ENCODE results near the gene CEP43.

CEP43 gene, protein sequence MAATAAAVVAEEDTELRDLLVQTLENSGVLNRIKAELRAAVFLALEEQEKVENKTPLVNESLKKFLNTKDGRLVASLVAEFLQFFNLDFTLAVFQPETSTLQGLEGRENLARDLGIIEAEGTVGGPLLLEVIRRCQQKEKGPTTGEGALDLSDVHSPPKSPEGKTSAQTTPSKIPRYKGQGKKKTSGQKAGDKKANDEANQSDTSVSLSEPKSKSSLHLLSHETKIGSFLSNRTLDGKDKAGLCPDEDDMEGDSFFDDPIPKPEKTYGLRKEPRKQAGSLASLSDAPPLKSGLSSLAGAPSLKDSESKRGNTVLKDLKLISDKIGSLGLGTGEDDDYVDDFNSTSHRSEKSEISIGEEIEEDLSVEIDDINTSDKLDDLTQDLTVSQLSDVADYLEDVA

DNA sequence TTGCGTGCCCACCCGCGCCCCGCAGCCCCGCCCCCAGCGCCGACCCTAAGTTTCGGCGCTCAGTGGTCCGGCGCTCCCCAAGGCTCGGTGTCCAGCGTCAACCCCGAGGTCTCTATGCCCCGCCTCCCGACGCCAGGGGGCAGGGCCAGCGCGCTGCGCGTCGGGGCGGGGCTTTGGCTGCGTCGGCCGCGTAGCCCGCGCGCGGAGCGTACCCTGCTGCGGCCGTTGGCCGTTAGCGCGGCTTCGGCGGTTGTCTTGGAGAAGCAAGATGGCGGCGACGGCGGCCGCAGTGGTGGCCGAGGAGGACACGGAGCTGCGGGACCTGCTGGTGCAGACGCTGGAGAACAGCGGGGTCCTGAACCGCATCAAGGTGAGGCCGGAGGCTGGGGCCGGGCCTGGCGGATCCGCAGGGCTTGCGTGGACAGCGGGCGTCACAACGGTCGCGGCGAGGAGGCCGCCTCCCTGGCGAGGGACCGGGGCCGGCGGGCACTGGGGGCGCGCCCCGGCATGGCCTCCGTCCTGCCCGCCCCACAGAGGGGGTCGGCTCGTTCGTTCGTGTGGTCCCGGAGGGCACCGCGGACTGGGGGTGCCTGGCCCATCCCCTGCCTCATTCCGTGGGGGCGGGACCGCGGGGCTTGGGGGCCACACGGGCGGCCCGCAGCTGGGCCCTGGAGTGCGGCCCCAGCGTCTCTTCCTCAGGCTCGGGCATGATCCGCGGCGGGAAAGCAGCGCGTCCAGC, at the start of gene CEP43:
TSS of gene CEP43 (plus strand) at position 253 of the 739 bp plus-strand sequence. CDS start at position 269, 16 bp downstream.
- peak; percentile 99 for DNase-seq

DNA sequence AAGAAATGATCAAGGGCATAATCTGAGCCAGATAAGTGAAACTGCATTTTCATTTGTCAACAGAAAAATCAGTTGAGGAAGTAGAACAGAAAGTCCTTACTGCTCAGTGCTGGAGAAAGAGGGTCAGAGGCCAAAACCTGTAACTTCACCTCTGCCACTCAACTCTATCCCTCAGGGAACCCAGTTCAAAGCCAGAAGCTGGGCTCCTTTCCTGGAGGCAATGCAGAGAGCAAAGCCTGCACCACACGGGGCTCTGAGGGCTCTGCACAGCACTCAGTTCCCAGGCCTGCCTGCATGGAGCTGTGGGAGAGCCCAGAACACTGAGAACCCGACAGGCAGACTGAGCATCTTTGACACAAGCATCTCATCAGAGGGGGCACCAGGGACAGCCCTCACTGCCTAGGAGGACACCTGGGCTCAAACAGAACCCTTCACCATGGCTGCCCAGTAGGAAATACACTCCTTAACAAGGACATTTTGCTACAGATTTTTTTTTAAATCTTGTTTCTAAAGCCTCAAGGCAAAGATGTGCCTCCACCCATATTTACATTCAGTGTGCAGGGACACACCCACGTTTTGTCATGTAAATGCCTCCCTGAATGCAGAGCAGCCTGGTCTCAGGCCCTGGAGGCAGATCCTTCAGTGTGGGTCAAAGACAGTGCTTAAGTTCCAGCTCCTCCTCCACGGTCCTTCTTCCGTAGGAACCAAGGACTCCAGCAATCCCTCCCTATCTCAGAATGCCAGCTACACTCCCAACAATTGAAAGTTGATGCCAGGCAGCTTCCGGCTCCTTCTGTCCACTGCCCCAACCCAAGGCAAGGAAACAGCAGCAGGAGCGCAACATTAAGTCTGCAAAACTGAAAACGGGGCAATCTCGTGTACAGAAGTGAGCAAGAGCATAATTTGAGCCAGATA, 49.4 kb upstream of the CEP43 start:
- no peak for DNase-seq

DNA sequence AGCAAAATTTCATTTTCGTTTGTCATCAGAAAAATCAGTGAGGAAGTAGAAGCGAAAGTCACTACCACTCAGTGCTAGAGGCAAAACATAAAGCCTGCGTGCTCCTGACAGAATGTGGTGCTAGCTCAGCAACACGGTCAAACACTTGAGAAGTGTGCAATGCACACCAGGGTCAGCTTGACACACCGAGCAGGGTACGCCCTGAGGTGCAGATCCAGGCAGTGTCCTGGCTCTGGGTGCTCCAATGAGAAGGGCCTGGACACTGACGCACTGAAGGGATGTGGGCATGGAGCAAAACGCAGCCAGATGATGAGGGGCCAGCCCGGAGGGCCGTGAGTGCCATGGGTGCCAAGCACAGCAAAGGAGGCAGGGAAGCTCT, 48.8 kb upstream of the CEP43 start:
- no peak for DNase-seq

DNA sequence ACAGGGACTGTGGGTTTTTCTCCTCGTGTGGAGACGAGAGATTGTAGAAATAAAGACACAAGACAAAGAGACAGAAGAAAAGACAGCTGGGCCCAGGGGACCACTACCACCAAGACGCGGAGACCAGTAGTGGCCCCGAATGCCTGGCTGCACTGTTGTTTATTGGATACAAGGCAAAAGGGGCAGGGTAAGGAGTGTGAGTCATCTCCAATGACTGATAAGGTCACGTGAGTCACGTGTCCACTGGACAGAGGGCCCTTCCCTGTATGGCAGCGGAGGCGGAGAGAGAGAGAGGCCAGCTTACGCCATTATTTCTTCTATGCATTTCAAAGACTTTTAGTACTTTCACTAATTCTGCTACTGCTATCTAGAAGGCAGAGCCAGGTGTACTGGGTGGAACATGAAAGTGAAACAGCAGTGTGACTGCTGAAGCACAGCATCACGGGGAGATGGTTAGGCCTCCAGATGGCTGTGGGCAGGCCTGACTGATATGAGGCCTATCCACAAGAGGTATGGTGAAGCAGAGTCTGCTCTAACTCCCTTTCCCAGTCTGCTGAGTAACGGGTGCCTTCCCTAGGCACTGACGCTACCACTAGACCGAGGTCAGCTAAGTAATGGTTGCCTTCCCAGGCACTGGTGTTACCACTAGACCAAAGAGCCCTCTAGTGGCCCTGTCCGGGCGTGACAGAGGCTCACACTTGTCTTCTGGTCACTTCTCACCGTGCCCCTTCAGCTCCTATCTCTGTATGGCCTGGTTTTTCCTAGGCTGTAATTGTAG, 48.1 kb upstream of the CEP43 start:
- DNase-seq: peak; percentile 68

DNA sequence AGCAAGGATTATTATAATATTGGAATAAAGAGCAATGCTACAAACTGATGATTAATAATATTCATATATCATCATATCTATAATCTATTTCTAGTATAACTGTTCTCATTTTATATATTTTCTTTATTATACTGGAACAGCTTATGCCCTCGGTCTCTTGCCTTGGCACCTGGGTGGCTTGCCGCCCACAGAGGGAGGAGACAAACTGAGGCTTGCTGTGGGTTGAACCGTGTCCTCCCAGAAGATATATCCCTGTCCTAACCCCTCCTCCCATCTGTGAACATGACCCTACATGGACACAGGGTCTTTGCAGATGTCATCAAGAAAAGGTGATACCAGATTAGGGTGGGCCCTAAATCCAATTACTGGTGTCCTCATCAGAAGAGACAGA, 47.5 kb upstream of the CEP43 start:
- no peak for DNase-seq

DNA sequence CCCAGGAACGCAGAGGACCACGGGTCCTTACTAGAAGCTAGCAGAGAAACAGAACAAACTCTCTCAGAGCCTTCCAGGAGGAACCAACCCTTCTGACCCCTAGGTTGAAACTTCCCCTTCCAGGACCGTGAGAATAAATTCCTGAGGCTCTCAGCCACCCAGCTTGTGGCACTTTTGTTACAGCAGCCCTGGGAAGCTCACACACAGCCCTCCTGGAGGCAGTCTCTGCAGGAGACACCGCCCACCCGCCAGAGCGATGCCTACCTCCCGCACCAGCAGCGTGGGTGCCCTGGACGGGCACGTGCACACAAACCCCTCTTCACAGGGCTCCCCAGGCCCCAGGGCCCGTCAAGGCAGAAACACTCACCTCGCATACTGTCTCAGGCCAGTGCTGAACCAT, 47.1 kb upstream of the CEP43 start:
- DNase-seq: no peak

DNA sequence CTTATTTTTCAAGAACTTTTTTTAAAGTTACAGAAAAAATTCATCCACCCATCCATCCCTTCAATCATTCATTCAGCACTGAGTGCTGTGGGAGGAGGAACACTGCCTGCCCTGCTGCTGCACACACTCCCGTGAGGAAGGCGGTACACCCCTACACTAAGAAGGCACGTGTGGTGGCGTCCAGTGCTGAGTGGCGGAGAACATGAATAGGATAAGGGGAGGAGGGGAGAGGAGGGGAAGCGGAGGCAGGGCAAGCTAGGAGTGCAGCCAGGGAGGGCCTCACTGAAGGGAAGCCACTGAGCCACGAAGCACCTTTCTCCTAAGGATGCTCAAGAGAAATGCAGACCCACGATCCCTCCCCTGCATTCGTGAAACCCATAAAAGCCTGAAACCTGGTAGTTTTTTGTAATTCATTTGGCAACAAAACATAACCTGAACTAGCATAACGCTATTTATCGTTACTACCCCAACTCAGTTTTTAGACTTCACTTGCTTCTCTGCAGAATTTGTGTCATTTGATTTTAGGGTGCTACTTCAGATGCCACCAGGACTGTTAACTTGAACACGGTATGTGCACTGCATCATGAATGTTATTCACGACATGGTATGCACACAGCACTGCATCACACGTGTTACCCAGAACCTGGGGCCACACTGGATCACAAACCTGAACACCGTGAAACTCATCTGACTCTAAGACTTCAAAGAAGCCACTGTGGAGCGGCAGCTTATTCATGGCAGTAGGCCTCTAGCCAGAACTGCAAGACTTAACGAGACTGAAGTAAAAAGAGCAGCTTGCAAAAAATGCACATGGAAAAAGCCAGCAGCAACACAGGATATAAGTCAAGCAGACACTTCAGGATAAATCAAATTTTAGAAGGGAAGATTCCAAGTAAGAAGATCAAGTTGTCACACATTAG, 46.4 kb upstream of the CEP43 start:
- DNase-seq: no peak

DNA sequence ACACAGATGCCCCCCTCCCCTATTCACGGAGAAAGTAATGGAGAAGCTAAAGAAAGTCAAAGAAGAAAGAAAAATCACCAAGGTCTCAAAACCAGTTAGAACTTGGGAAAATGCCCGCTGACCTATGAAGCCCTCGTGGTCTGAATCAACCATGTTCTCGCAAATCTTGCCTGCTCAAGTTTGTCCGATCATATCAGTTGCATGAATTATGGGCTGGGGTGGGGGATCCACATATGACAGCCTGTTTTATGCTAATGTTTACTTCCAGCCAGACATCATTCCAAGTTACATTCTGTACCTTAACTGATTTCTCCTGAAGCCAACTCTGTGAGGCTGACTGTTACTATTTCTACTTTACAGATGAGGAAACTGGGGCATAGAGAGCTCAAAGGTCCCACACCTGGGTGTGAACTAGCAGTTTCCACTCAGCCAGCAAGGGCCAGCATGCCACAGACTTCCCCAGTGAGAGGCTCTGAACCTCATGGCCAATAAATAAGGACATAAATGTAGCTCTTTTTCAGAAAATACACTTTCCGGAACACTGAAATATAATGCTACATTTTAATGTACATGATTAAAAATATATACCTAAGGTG, 45.0 kb upstream of the CEP43 start:
- DNase-seq: no peak

DNA sequence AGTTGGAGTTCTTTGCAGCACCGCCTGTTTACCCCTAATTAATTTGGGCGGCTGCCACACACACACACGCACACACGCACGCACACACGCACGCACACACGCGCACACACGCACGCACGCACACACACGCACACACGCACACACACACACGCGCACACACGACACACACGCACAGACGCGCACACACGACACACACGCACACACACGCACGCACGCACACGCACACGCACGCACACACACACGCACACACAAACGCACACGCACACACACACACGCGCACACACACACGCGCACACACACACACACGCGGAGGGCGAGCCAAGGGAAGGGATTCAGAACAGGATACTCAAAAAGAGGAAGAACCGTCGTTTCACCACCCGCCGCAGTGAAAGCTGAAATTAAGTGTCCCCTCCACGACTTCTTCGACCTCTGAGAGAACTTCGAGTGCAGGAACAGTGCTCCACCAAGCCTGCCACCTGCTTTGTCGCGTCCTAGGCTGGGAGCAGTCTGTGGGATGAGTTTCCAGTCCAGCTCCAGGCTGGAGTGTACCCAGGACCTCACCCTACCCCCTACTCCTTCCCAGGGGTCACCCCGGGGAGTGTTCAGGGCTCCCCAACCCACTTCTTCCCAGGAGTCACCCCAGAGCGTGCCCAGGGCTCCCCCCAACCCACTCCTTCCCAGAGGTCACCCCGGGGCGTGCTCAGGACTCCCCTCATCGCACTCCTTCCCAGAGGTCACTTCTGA, 43.9 kb upstream of the CEP43 start:
- no peak for DNase-seq

DNA sequence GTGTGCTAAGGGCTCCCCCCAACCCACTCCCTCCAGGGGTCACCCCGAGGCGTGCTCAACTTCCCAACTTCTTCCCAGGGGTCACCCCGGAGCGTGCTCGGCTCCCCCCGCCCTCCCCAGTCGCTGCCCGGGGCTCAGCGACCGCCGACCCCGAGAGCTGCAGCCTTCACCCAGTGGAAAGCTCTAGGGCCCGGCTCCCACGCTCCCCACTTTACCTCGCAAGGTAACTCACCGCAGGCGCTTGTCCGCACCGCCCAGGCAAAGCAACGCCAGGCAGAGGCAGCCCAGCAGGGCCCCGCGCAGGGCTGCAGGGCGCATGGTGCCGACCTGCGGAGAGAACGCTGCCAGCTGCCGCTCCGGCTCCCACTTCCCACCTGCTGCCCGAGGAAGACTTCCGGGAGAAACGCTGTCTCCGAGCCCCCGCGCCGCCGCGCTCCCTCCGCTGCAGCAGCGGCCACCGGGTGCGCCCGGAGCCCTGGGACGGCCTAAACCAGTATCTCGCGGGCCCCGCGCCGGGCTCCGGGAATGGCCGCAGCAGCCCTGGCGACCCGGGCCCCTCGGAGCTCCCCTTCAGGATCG, 43.2 kb upstream of the CEP43 start:
- DNase-seq: peak; percentile 66

DNA sequence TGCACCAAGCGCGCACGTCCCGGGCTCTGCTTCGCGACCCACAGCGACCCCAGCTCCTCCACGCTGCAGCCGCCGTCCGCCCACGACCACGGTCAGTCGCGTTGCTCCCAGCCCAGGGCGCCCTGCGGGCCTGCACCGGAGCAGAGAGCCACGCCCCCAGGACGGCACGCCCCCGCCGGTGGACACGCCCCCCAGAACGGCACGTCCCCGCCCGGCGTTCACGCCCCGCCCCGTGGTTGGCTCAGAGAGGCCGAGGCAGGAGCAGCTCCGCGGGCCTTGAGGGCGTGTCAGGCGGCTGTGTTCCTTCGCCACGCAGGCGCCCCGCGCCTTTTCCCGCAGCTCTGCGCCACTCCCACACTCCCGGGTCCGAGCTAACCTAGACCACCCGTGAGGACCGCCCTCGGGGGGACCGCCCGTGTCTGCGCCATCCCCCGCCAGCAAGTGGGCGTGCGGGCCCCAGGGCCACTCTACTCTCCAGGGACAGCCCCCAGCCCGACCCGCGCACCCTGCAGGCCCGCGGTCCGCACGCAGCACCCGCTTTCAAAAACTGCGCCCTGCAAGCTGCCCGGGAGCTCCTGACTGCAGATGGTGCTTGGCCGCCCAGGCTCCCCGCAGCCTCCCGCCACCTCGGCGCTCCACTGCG, 42.6 kb upstream of the CEP43 start, which contains the start of gene RNASET2:
TSS of gene RNASET2 (minus strand) at position 107 of the 643 bp plus-strand sequence. CDS start 368 bp downstream, outside the sequence.
- peak; percentile 96 for DNase-seq

DNA sequence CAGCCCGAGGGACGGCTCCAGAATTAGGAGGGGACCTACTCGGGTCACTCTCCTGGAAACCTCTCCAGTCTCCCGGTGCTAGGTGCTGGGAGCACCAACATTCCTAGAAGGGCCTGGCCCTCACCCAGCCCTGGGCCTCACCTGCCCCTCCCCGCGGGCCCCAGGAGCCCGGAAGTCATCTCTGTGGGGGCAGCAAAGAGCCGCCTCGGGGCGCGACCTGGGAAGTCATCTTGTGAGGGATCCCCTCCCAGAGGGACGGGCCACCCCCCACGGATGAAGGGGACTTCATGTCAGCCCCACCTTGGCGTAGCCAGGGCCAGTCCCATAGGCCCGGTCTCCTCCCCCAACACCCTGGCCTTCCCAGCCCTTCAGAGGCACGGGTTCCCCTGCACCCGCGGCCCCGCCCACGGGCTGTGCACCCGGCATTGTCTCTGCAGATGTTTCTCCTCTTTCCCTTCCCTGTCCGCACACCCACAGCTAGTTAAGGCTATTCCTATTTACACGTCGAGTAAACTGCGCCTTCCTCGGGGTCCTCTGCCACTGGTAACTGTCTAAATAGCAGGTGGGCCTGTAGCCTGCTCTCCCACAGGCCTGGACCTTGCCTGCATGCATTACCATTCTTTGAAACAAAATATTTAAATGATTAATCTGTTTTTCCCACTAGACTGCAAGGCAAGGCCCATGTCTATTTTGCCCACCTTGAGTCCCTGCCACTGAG, 42.0 kb upstream of the CEP43 start:
- peak; percentile 79 for DNase-seq

DNA sequence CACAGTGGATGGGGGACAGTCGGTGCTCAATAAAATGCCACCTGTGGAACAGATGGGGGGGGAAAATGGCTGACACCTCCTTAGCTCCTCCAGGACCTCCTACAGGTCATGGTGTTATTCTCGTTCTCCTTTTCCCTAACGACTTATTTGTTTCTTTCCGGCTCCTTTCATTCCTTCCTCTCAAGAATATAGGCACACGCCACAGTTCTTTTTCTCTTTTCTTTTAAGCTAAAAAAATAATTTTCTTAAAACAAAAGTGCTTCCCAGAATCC, 41.5 kb upstream of the CEP43 start:
- DNase-seq: no peak

DNA sequence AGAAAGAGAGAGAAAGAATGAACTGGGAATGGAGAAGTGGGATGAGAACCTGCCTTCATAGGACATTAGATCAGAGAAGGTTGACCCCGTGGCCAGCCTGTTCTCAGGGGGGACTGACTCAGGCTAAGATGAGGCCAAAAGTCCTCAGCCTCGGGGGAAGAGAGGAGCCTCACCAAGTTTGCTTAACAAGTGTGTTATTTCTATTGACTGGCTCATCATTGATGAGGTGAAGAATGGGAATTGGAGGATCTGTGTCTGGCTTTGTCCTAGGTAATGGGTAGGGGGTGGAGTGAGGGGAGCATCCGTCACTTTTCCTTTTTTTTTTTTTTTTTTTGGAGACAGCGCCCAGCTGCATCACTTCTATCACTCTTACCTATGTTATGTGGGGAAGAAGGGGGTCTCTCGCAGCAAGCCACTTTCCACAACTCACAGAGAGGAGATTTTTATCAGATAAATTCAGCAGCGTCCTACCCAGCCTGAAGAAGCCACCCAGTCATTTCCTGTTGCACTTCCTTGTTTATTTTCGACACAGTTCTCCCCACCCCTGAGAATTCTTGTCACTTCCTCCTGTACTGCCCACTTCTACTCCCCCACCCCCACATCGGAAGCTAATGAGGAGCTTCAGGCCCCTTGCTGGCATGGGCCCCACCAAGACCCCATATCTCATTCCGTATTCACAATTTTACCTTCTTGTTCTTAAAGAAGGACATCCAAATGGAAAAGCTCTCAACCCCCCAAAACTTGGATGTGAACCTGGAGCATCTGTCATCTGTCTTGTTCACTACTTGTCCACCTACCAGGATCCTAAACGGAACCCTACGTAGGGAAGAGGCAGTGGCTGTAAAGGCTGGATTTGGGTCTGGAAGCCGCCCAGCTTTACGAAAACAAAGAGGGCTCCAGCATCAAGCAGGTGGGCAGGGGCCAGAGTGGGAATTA, 40.0 kb upstream of the CEP43 start:
- DNase-seq: no peak

DNA sequence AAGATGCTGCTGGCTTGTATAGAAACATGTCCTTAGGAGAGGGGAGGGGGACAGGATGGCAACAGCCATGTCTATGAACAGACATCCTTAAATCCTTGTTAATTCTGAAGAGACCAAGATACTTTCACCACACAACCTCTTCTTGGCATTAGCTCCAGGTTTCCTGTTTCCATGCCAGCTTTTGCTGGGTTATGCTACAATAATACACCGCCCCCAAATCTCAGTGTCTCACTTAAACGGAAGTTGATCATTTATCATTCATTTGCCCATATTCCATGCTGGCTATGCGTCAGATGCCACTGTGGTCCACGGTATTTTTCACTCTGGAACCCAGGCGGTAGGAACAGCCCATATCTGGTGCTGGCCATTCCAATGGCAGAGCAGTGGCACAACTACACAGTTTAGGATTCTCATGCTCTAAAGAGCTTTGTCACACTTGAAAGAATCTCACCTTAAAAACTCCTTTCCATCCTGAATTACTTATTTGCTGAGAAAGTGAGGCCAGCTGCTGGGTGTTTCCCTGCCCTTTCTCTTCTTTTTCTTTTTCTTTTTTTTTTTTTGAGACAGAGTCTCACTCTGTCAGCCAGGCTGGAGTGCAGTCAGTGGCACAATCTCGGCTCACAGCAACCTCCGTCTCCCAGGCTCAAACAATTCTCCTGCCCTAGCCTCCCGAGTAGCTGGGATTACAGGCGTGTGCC, 39.1 kb upstream of the CEP43 start:
- DNase-seq: no peak

DNA sequence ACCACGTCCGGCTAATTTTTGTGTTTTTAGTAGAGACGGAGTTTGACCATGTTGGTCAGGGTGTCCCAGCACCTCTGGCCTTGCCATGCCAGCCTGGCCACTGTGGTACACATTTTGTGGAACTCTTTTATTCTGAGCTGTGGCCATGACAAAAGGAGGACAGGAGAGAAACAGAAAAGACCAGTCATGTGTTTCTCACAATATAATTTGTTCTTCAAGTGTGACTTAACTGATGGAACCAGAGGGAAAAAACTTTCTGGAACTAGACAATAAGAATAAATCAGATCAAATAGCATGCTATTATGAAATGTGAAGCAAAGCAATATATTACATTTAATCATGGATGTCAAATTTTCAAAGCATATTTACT, 38.6 kb upstream of the CEP43 start:
- no peak for DNase-seq

DNA sequence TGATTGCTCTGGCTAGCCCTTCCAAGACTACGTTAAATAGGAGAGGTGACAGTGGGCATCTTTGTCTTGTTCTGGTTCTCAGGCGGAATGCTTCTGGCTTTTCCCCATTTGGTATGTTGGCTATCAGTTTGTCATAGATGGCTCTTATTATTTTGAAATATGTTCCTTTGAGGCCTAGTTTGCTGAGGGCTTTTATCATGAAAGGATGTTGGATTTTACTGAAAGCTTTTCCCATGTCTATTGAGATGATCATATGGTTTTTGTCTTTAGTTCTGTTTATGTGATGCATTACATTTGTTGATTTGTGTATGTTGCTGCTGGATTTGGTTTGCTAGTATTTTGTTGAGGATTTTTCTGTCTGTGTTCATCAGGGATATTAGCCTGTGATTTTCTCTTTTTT, 32.9 kb upstream of the CEP43 start:
- no peak for DNase-seq

All from NCI-H1105 treated with DMSO at 0.1 percent for 48 hours (cell line).